Gastroesophageal sphincter (tissue), 4 donors: ENCODE measurements around the gene ARPP21. TPM values are rescaled to one million over a fixed set of nuclear protein-coding genes. Genes with fewer than 3 reads are reported as not detected.

Experiments
- ATAC-seq: fragments of 150-250 bp; one replicate; pipeline ENCODE4 v1.9.1; 2016; ENCODE audit warnings: mild to moderate bottlenecking, moderate library complexity
- H3K27ac ChIP-seq, 4 donors: fragments of 200-600 bp; sonication (generic) in 3 of 4; 1 replicate in 3 of 4; 2 replicates in 1 of 4; pipeline ENCODE4 v1.5.1; 2016 to 2019
- H3K27me3 ChIP-seq: fragments of 200-600 bp; sonication (generic); one replicate; pipeline ENCODE4 v1.5.1; 2019
- H3K36me3 ChIP-seq, 2 donors: fragments of 200-600 bp; sonication (generic); one replicate each; pipeline ENCODE4 v1.5.1; 2019; ENCODE audit warnings: control low read depth in 1 of 2
- H3K4me1 ChIP-seq, 3 donors: fragments of 200-600 bp; sonication (generic); 1 replicate in 2 of 3; 2 replicates in 1 of 3; pipeline ENCODE4 v1.5.1; 2016 to 2019; ENCODE audit warnings: control low read depth in 2 of 3
- H3K4me3 ChIP-seq, 2 donors: fragments of 200-600 bp; sonication (generic); one replicate each; pipeline ENCODE4 v1.5.1; 2019; ENCODE audit warnings: mild to moderate bottlenecking in 1 of 2, moderate library complexity in 1 of 2
- H3K9me3 ChIP-seq, 3 donors: fragments of 200-600 bp; sonication (generic); one replicate each; pipeline ENCODE4 v1.5.1; 2017 to 2019; ENCODE audit warnings: control low read depth in 2 of 3
- EP300 ChIP-seq: sonication (generic); formaldehyde crosslinking; IDR thresholded peaks from one replicate; pipeline ENCODE4 v1.6.1; 2017; ENCODE audit warnings: antibody characterized with exemption, mild to moderate bottlenecking
- POLR2A ChIP-seq, 2 donors: fragments of 450-650 bp; IDR thresholded peaks; one replicate each; pipeline ENCODE4 v1.6.1; 2017; ENCODE audit warnings: antibody characterized with exemption in 2 of 2, mild to moderate bottlenecking in 2 of 2, moderate library complexity in 1 of 2
- POLR2AphosphoS5 ChIP-seq: sonication (generic); formaldehyde crosslinking; IDR thresholded peaks from one replicate; pipeline ENCODE4 v1.6.1; 2017; ENCODE audit warnings: antibody characterized with exemption
- WGBS, 2 donors: methylation state at CpG; one replicate each; pipeline ENCODE4 v1.1.5; 2018; ENCODE audit warnings: low coverage in 1 of 2; 5-methylcytosine and 5-hydroxymethylcytosine counted together
- total RNA-seq, 4 donors: library from RNA; depleted of rRNA; stranded (reverse); fragments of >200 nt; gene quantifications; one replicate each; pipeline ENCODE4 v1.1.0, GENCODE V29; 2016
- TF ChIP-seq, protein P1 (sequence below), 4 experiments: fragments of 200-600 bp in 2 of 4; fragments of 450-650 bp in 2 of 4; sonication (generic) in 1 of 4; IDR thresholded peaks; one replicate each; pipeline ENCODE4 v1.5.1; 2017 to 2019; ENCODE audit warnings: antibody characterized with exemption in 4 of 4, mild to moderate bottlenecking in 2 of 4, moderate library complexity in 2 of 4

Gene ARPP21
- total RNA-seq, 4 donors from 2014 or later, result 0.15 to 1.5 (median 0.78) TPM

DNA sequence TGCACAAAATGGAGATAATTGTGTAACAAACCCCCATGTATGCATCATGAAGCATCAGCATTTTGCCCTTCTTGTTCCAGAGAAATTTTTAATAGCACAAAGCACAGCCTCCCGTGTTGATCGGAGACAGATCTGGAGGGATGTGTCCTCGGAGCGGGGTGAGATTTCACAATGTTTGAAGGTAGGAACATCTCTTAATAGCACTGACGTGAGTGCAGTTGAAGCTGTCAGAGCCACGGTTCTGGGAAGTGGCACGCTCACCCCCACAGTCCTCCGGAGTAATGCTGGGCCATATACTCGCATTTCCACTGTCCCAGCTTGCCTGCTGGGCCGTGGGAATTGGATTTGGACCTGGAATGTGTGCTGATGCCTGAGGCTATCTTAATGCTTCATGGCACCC lies 24.1 kb downstream of the ARPP21 start:
- no peak for ATAC-seq
- Histone ChIP-seq H3K4me1 (peaks cover 0 to 10% (median 0%) of the 10 kb centered on the region in 3 donors), H3K27ac (no peak overlapping the region), H3K9me3 (no peaks in the 10 kb centered on the region), H3K4me3 (no peak overlapping the region), H3K27me3 (no peaks in the 10 kb centered on the region), H3K36me3 (no peaks in the 10 kb centered on the region)
- TF ChIP-seq POLR2AphosphoS5 (no peak), EP300 (no peak), POLR2A (IDR thresholded peaks at IDR 0.05) (no peak)
- TF ChIP-seq, protein P1, sequence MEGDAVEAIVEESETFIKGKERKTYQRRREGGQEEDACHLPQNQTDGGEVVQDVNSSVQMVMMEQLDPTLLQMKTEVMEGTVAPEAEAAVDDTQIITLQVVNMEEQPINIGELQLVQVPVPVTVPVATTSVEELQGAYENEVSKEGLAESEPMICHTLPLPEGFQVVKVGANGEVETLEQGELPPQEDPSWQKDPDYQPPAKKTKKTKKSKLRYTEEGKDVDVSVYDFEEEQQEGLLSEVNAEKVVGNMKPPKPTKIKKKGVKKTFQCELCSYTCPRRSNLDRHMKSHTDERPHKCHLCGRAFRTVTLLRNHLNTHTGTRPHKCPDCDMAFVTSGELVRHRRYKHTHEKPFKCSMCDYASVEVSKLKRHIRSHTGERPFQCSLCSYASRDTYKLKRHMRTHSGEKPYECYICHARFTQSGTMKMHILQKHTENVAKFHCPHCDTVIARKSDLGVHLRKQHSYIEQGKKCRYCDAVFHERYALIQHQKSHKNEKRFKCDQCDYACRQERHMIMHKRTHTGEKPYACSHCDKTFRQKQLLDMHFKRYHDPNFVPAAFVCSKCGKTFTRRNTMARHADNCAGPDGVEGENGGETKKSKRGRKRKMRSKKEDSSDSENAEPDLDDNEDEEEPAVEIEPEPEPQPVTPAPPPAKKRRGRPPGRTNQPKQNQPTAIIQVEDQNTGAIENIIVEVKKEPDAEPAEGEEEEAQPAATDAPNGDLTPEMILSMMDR (IDR thresholded peaks at IDR 0.05), result no peak
- 43 to 67% methylated on average over 4 to 8 of the region's 10 CpGs for WGBS, 2 donors

DNA sequence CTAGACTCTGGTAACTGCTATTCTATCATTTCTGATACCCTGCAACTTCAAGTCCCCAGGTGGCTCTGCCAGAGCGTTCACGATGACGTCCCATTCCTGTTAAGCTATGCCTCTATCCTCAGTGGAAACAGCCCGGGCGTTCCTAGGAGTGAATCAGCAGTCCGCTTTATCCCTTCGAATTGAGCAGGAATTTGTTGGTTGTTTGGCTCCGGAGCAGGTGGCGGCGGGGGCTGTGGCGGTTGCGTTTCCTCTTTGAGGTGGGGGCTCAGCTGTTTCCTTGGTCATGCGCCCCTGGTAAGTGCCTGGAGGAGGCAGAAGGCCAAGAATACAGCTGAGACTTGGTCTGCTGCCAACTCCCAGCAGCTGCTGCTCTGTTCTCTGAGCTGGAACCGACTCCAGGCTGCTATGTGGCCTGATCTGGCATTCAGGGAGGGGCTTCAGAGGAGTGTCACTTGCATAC lies 25.2 kb downstream of the ARPP21 start:
- WGBS, 2 donors, result 4 to 5% methylated on average over 8 to 10 of the region's 14 CpGs
- Histone ChIP-seq H3K36me3 (no peaks in the 10 kb centered on the region), H3K4me3 (peak overlapping the region in 1 of 2 donors; percentile 35), H3K27me3 (no peaks in the 10 kb centered on the region), H3K27ac (no peak overlapping the region), H3K4me1 (peaks cover 0 to 10% (median 0%) of the 10 kb centered on the region in 3 donors), H3K9me3 (no peaks in the 10 kb centered on the region)
- TF ChIP-seq POLR2A (IDR thresholded peaks at IDR 0.05), result no peak
- no peak for TF ChIP-seq EP300
- TF ChIP-seq, protein P1 (IDR thresholded peaks at IDR 0.05), result no peak
- no peak for TF ChIP-seq POLR2AphosphoS5
- ATAC-seq, result peak; percentile 46

DNA sequence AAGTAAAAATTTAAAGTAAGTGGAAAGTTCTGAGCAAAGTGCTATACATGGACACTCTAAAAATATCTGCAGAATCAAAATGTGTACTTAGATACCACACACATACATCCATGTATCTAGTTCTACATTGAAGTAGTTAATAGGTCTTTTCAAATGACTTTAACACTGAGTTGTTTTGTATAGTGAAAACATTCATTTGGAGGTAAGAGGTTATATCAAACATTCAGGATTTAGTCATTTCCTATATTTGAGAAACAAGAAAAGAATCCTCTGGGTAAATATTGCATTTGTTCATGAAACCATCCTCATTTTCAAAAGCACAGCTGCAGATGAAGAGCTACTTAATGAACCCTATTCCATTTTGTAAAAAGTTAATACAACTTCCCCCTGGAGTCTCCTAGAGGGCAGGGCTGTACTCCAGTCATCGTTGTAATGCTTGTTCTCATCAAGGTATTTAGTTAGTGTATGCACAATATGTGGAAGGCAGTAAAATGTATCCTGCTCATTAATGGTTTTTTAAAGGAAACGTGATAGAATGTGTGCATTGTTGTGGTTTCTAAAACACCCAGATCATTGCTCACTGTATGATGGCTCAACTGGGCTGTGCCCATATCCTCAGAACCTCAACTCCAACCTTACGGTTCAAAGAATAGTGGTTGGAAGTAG lies 26.2 kb downstream of the ARPP21 start:
- 79 to 83% methylated on average over 3 of the region's 3 CpGs for WGBS, 2 donors
- no peak for ATAC-seq
- Histone ChIP-seq H3K27ac (no peak overlapping the region), H3K36me3 (no peaks in the 10 kb centered on the region), H3K4me3 (no peak overlapping the region), H3K4me1 (peaks cover 0 to 10% (median 0%) of the 10 kb centered on the region in 3 donors), H3K9me3 (no peaks in the 10 kb centered on the region), H3K27me3 (no peaks in the 10 kb centered on the region)
- no peak for TF ChIP-seq EP300
- no peak for TF ChIP-seq POLR2A (IDR thresholded peaks at IDR 0.05)
- TF ChIP-seq, protein P1 (IDR thresholded peaks at IDR 0.05), result no peak
- TF ChIP-seq POLR2AphosphoS5, result no peak

DNA sequence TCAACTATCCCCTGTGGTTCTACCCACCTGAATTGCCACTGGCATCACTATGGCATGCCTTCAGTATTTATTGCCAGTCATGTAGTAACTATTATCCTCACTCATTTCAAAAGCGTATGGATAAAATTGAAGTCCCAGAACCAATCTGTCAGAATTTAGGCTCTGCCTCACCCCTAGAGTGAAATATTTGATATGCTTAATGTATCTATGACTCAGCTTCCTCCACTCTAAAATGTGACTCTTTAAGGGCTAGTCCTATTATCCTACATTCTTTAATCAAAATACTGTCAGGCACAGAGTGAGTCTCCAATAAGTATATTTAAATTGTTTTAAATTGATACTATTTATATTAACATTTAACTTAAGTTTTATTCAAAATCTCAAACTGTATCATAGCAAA lies 27.6 kb downstream of the ARPP21 start:
- Histone ChIP-seq H3K36me3 (no peaks in the 10 kb centered on the region), H3K4me1 (peaks cover 0 to 10% (median 0%) of the 10 kb centered on the region in 3 donors), H3K27ac (no peak overlapping the region), H3K27me3 (no peaks in the 10 kb centered on the region), H3K4me3 (no peak overlapping the region), H3K9me3 (no peaks in the 10 kb centered on the region)
- WGBS, 2 donors, result 75 to 100% methylated on average over 1 of the region's 1 CpG
- no peak for ATAC-seq
- TF ChIP-seq EP300, result no peak
- TF ChIP-seq, protein P1 (IDR thresholded peaks at IDR 0.05), result no peak
- TF ChIP-seq POLR2AphosphoS5, result no peak
- TF ChIP-seq POLR2A (IDR thresholded peaks at IDR 0.05), result no peak

DNA sequence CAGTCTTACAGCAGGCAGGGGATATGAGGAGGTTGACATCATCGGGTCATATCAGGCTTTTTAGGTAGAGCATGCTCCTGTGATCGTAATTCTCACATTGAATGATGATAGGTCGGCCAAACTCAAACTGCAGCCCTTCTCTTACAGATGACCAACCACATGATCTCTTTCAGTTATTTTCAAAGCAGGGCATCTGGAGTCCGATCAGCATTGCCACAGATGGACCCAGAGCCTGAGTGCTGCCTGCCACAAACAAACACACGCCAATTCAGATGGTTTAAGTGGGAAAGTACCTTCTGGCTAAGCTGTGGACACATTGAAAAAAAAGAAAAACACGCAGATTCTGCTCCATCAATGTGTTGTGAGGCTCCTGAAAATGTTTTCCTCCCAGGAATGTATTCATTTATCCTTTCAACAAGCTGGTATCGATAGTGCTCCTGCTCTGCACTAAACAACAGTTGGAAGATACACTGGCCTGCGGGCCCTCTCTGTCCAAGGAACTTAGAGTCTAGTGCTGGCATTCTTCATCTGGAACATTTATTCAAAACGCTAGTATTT lies 31.2 kb downstream of the ARPP21 start:
- Histone ChIP-seq H3K4me3 (no peak overlapping the region), H3K9me3 (no peaks in the 10 kb centered on the region), H3K27ac (no peak overlapping the region), H3K36me3 (no peaks in the 10 kb centered on the region), H3K27me3 (no peaks in the 10 kb centered on the region), H3K4me1 (no peaks in the 10 kb centered on the region)
- ATAC-seq, result no peak
- TF ChIP-seq EP300 (no peak), POLR2AphosphoS5 (no peak), POLR2A (IDR thresholded peaks at IDR 0.05) (no peak)
- TF ChIP-seq, protein P1 (IDR thresholded peaks at IDR 0.05), result no peak
- WGBS, 2 donors, result 76 to 78% methylated on average over 6 to 9 of the region's 9 CpGs
